ENCODE data around the gene CNOT1.
"Not testable (repeated sequence)": the region's sequence is repeated elsewhere in the genome, so short reads cannot be mapped to it uniquely, and the experiment has no call there.

Gene CNOT1

DNA sequence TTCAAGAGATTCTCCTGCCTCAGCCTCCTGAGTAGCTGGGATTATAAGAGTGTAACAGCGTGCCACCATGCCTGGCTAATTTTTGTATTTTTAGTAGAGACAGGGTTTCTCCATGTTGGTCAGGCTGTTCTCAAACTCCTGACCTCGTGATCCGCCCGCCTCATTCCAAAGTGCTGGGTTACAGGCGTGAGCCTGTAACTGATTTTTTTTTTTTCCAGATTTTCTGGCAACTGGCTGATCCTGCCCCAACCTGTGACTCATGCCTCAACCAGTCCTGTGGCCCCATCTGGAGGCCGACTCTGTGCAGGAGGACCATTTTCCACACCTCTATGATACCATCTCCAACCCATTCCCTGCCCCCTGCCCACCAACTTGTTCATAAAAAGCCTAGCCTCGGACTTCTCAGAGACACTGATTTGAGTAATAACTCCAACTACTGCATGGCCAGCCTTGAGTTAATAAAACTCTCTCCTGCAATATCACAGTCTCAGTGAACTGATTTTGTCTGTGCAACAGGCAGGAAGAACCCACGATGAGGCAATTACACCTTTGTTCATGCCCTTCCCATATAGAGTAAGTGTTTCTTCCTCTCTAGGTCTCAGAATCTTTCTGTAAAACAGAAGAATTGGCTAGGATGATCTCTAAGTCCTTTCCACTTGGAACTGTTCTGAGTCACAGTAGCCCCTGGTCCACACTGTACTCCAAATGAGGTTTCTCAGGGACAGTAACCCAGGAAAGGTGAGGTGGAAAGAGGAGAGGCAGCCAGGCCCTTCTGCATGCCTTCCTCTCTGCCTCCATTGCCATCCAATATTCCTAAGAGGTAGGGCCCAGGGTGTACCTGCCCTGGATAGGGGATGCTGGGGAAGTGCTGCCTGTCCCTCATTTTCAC is 8.8 kb upstream of the CNOT1 start:
- DNase-seq (ENCODE audit: low spot score), result peak; percentile 78

DNA sequence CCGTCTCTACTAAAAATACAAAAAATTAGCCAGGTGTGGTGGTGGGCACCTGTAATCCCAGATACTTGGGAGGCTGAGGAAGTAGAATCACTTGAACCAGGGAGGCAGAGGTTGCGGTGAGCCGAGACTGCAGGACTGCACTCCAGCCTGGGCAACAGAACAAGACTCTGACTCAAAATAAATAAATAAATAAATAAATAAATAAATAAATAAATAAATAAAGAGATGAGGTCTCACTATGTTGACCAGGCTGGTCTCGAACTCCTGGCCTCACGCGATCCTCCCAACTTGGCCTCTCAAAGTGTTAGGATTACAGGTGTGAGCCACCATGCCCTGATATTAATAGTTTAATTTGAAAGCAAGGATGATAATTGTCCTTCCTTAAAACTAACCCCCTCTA is 7.4 kb upstream of the CNOT1 start:
- not testable (repeated sequence) for DNase-seq (ENCODE audit: low spot score)

DNA sequence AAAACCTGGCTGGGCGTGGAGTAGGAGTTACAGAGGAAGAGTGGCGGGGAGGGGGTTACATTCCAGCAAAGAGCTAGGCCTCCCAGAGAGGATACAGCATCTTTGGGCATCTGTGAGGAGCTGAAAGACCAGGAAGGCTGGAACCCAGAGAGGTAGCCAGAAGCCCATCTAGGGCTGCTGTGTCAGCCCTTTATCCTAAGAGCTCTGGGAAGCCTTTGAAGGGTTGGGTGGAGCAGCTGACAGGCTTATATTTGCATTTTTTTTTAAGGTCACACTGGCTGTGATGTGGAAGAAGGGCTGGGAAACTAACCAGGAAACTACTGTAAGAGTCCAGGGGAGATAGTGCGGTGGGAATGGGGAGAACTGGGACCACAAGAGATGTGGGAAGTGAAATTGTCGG is 6.8 kb upstream of the CNOT1 start:
- DNase-seq (ENCODE audit: low spot score), result no peak

DNA sequence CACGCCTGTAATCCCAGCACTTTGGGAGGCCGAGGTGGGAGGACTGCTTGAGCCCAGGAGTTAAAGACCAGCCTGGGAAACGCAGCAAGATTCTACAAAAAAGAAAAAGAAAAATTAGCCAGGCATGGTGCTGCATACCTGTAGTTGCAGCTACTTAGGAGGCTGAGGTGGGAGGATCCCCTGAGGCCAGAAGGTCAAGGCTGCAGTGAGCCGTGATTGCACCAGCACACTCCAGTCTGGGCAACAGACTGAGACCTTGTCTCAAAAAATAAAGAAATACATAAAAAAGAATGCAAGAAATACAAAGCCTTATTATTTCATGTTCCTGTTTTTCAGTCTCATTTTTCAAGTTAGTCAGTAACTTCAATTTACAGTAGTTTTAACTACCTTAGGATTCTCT is 5.9 kb upstream of the CNOT1 start:
- DNase-seq (ENCODE audit: low spot score), result no peak

DNA sequence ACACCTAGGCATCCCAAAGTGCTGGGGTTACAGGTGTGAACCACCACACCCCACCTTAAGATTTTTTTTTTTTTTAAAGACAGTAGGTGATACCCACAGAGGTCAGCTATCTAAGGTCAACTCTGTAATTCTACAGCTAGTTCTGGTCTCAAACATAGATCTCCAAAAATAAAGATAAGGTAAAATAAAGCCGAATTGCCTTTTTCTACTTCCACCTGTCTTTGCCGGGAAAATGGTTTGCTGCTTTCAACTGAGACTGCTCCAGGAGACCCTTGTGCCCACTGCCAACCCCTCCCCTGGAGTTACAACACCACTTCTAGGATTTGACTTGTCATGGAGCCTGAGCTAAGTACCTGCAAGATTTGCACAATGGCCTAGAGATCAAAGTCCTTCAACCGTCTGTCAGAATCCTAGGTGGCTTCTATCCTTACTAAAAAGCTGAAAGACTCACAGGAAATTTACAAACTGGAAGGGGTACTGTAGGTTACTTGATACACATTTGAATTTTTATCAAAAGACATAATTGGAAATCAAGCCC is 4.7 kb upstream of the CNOT1 start:
- no peak for DNase-seq (ENCODE audit: low spot score)

DNA sequence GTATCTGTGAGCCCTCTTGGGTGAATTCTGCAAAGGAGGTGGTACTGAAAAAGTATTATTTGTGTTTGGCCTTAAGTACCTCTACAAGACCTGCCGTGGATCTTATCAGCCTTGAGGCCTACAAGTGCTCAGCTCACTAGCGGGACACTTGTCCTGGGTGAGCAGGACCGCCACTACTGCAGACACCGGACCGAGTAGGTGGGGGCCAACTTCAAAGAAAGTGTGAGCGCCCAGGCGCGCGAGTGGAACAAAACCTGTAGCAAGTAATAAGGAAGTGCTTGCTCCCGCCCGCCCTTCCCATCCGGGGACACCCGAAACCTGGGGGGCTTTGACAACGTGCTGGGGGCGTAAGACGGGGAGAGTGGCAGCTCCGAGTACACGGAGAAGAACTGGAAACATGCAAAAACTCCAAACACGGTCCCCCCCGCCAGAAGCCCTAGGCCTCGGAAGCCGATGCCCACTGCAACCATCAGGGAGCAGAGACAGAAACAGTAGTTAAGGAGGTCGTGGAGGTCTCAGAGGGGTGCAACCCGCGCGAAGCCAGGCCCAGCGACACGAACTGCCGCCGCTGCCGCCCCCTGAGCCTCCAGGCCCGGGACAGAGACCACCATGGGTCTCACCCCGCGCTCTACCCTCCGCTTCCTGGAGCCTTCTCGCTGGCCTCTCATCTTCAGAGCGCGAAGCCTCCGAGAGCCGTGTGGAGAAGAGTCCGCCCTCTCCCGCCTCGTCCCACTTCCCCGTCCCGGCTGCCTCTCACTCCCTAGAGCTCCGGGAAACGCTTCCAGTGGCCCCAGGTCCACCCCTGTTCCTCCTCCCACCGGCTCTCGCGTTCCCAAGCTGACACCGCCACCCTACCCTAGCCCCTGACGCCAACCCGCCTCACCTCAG is 537 bp downstream of the CNOT1 start:
- DNase-seq (ENCODE audit: low spot score), result peak; percentile 58

DNA sequence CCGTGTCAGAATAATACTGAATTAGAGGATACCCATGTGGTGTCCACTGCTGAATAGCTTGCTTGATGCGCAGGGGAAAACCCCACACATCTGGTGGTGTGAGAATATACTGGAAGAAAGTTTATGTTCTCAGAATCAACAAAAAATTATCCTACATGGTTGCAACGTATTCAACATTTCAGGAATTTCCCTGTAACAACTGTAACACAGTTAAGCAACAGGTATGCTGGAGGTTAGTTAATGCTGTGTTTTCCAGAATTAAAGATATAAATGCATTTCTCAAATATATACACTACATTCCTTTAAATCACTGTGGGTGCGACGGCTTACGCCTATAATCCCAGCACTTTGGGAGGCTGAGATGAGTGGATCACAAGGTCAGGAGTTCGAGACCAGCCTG is 5.4 kb downstream of the CNOT1 start:
- no peak for DNase-seq (ENCODE audit: low spot score)

- no peak for DNase-seq (ENCODE audit: low spot score)
Observed at GRCh38 chr16:58620396-58620795, 9.2 kb downstream of the CNOT1 start.

GRCh38 chr16:58615280-58615679 is 14.3 kb downstream of the CNOT1 start:
- no peak for DNase-seq (ENCODE audit: low spot score)

DNA sequence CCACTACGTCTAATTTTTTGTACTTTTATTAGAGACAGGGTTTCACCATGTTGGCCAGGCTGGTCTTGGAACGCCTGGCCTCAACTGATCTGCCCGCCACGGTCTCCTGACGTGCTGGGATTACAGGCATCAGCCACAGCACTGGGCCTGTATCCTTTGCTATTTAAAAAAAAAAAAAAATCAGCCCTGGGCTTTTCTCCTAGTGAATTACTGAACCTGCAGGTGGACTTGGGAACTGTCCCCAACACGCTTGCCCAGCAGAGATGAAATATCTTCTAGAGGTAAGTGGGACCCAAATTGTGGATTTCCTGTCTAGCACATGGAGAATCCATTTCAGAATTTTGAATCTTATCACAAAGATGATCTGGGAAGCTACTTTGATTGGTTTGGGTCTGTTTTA is 14.8 kb downstream of the CNOT1 start:
- DNase-seq (ENCODE audit: low spot score), result no peak

- no peak for DNase-seq (ENCODE audit: low spot score)
Observed at GRCh38 chr16:58614212-58614611, 15.4 kb downstream of the CNOT1 start.

DNA sequence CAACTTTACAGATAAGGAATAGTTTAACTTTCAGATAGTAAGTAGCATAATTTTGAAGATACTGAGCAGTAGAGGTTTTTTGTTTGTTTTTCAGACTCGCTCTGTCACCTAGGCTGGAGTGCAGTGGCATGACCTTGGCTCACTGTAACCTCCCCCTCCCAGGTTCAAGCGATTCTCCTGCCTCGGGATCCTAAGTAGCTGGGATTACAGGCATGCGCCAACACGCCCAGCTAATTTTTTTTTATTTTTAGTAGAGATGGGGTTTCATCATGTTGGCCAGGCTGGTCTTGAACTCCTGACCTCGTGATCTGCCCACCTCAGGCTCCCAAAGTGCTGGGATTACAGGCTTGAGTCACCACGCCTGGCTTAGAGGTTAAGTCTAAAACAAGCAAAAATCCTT is 16.7 kb downstream of the CNOT1 start:
- DNase-seq (ENCODE audit: low spot score), result not testable (repeated sequence)

GRCh38 chr16:58608601-58609136 is 21.0 kb downstream of the CNOT1 start:
- no peak for DNase-seq (ENCODE audit: low spot score)

- no peak for DNase-seq (ENCODE audit: low spot score)
Observed at GRCh38 chr16:58605562-58605961, 24.1 kb downstream of the CNOT1 start.

- DNase-seq (ENCODE audit: low spot score), result no peak
Observed at GRCh38 chr16:58591083-58591482, 38.5 kb downstream of the CNOT1 start.

DNA sequence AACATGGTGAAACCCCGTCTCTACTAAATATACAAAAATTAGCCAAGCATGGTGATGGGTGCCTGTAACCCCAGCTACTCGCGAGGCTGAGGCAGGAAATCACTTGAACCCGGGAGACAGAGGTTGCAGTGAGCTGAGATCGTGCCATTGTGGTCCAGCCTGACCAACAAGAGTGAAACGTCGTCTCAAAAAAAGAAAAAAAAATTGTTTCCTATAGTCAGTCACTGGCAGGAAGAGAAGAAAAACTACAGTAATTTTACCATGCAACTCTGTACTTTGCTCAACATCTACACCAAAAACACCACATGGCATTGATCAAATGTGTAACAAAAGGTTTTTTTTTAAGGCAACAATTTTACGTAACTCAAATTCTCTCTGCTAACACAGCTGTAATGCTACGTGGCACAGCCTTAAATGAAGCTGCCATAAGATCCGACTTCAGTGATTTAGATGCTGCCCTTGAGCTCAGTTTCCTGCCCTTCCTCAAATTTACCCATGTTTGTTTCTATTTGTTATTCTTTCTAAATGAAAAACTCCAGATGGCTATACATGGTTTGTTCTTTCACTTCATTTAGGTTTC is 40.2 kb downstream of the CNOT1 start:
- DNase-seq (ENCODE audit: low spot score), result no peak

DNA sequence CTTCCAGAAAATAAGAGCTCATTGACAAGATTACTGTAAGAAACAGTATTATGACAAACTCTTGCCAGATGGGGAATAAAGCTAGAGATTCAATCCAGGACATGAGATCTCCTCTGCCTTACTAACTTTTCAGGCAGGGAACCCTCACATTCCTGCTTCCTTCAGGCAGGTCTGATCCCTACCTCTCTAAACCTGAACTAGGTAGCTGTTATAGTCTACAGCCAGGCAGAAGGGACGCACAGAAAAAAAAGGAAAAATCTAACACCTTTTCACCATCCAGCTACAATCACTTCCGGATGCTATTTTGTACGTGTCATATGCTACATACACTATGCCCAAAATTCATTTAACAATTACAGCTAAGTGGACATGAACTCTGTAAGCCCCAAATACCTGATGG is 41.2 kb downstream of the CNOT1 start:
- DNase-seq (ENCODE audit: low spot score), result no peak

GRCh38 chr16:58586340-58587030 is 43.1 kb downstream of the CNOT1 start:
- DNase-seq (ENCODE audit: low spot score), result no peak

- DNase-seq (ENCODE audit: low spot score), result no peak
Observed at GRCh38 chr16:58584831-58585505, 44.7 kb downstream of the CNOT1 start.

DNA sequence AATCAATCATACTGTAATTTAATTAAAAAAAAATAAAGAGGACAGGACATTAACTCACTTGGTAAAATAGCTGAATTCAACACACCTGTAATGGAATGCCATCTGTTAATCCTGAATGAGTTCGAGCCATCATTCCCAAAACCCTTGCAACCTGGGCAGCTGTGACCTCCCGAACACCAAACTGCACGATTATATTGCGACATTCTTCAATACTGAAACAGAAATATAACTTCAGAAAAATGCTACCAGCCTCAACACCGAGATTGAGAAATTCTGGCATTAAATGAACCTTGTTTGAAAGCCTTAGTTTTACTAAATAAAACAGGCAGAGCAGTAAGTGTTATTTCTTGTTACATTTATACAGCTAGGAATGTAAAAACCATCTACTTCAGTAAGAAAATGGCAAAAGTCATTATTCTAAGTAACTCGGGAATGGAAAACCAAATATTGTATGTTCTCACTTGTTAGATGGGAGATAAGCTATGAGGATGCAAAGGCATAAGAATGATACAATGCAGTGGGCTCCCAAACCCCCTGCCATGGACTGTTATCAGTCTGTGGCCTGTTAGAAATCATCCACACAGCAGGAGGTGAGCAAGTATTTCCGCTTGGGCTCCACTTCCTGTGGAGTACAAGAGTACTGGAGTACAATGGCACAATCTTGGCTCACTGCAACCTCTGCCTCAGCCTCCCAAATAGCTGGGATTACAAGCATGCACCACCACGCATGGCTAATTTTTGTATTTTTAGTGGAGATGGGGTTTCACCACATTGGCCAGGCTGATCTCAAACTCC is 46.5 kb downstream of the CNOT1 start:
- DNase-seq (ENCODE audit: low spot score), result no peak
